ENCODE data around the gene PPP2R5D. TPM values are rescaled to one million over a fixed set of nuclear protein-coding genes. Genes with fewer than 3 reads are reported as not detected.
A peak's percentile ranks its signal among the peaks of the same experiment; 100 is the strongest.

The PPP2R5D gene
- total and polyA plus RNA-seq, 2 of the 8 experiments (the other 6 are each of a cell fraction or from before 2014, with no cell fraction given) = 52.1 to 55.7 TPM

GRCh38 chr6:43009124-43009523, 24.8 kb downstream of the PPP2R5D start:
- no peak overlapping the region for H2BK15ac ChIP-seq (ENCODE audit: low read length)
- no peak overlapping the region for H3K9ac ChIP-seq (replicated peaks in 1 of 4; ENCODE audit: extremely low read depth in 1 of 4, low read depth in 3 of 4, low read length in 3 of 4)
- no peak overlapping the region for H2BK20ac ChIP-seq (ENCODE audit: low read length)
- H3K56ac ChIP-seq (replicated peaks; ENCODE audit: insufficient read length, low read depth, low read length) = no peak overlapping the region
- H4K91ac ChIP-seq (replicated peaks; ENCODE audit: insufficient read length, low read length) = no peak overlapping the region
- CTCF ChIA-PET (ENCODE audit: partially characterized antibody) = interaction anchor here (0.9 to 6.0 kb wide), 14 partner anchors 9 to 136 kb away, joined by 3 to 33 read pairs (median 5); partner anchors contain the start of genes PEX6 and RRP36
- peaks cover 16 to 61% (median 38%) of the 10 kb centered on the region in 4 experiments for H3K36me3 ChIP-seq (ENCODE audit: control insufficient read depth in 2 of 4, insufficient read depth in 4 of 4, low read length in 3 of 4)
- H3K23ac ChIP-seq (ENCODE audit: insufficient read length) = no peak overlapping the region
- no peaks in the 10 kb centered on the region for H3K9me3 ChIP-seq (ENCODE audit: insufficient read depth in 2 of 2, low read depth in 1 of 2, low read length in 1 of 2)
- WGBS, 2 experiments (ENCODE audit: extremely low coverage in 1 of 2, insufficient coverage in 1 of 2, insufficient read length in 1 of 2, insufficient replicate concordance in 2 of 2, low coverage in 1 of 2, low lambda C conversion rate in 2 of 2, missing lambda C conversion rate in 1 of 2) = 90% methylated on average over 6 of the region's 6 CpGs; no CpG with 5 or more reads in 1 of the 2 experiments
- FAIRE-seq (no peak), DNase-seq (ENCODE audit: low read depth in 1 of 2, low spot score in 2 of 2) (no peak)
- H3K79me1 ChIP-seq (ENCODE audit: low read depth, low read length) = peaks cover 8% of the 10 kb centered on the region
- no peak for TF ChIP-seq POU5F1 (IDR thresholded peaks at IDR 0.05; ENCODE audit: low read depth, low read length)
- TF ChIP-seq CTCF (IDR thresholded peaks at IDR 0.05; ENCODE audit: control extremely low read depth in 1 of 3, insufficient read depth in 1 of 3, low read depth in 1 of 3, low read length in 3 of 3) = peak in 2 of 3 experiments; percentile 48 to 54; a peak in 2 of 4 replicates
- no peak for TF ChIP-seq EZH2 (IDR thresholded peaks at IDR 0.05; ENCODE audit: low read depth, low read length, severe bottlenecking)
- no peak for TF ChIP-seq CHD2 (IDR thresholded peaks at IDR 0.05; ENCODE audit: low read length)
- TF ChIP-seq RAD21 (IDR thresholded peaks at IDR 0.05 in 1 of 2, conservative IDR thresholded peaks at IDR 0.05 in 1 of 2; ENCODE audit: low read depth in 2 of 2, low read length in 2 of 2) = peak; percentile 16 to 36; a peak in 2 of 4 replicates
- POLR2A ChIA-PET (ENCODE audit: partially characterized antibody) = interaction anchor here (1.0 to 3.6 kb wide), 6 partner anchors 9 to 69 kb away, joined by 3 to 21 read pairs (median 4); partner anchors contain the start of gene GNMT
- H3K23me2 ChIP-seq (ENCODE audit: low read depth, low read length) = peaks cover 2% of the 10 kb centered on the region; the same call in 1 of the 2 replicates
- H4K5ac ChIP-seq (ENCODE audit: insufficient read length, low read depth, low read length) = no peak overlapping the region
- H3K18ac ChIP-seq (ENCODE audit: extremely low read depth, low read length) = no peak overlapping the region
- H3K4me2 ChIP-seq (ENCODE audit: insufficient read depth in 1 of 2, low read depth in 2 of 2, low read length in 2 of 2) = no peak overlapping the region
- no peak overlapping the region for H3K4ac ChIP-seq (replicated peaks; ENCODE audit: insufficient read length, low read depth, low read length)
- H2AFZ ChIP-seq (ENCODE audit: low read length) = no peak overlapping the region
- H3K79me2 ChIP-seq (ENCODE audit: control insufficient read depth in 1 of 2, insufficient read depth in 2 of 2, low read length in 2 of 2) = peaks cover 0 to 14% of the 10 kb centered on the region in 2 experiments; a peak in 1 of 4 replicates
- H2BK120ac ChIP-seq (replicated peaks; ENCODE audit: low read depth, low read length) = no peak overlapping the region
- no peak overlapping the region for H3K14ac ChIP-seq (ENCODE audit: insufficient read length)
- no peak overlapping the region for H2BK12ac ChIP-seq (ENCODE audit: low read depth, low read length)
- no peaks in the 10 kb centered on the region for H3K27me3 ChIP-seq (replicated peaks in 1 of 4; ENCODE audit: control insufficient read depth in 3 of 4, extremely low read depth in 1 of 4, insufficient read depth in 3 of 4, low read length in 3 of 4)
- H3K4me1 ChIP-seq (replicated peaks in 1 of 4; ENCODE audit: control insufficient read depth in 3 of 4, insufficient read depth in 4 of 4, low read length in 3 of 4) = peaks cover 0 to 5% (median 4%) of the 10 kb centered on the region in 4 experiments; a peak in 5 of 7 replicates
- no peak overlapping the region for H2BK5ac ChIP-seq (ENCODE audit: low read depth, low read length)
- no peak overlapping the region for H4K8ac ChIP-seq (ENCODE audit: extremely low read depth, insufficient read depth, low read length)
- H4K20me1 ChIP-seq (replicated peaks in 1 of 2; ENCODE audit: control insufficient read depth in 1 of 2, insufficient read depth in 2 of 2, low read length in 2 of 2) = peaks cover 0 to 11% of the 10 kb centered on the region in 2 experiments
- no peak overlapping the region for H2AK5ac ChIP-seq (ENCODE audit: low read depth, low read length)
- no peak overlapping the region for H3K27ac ChIP-seq (ENCODE audit: low read depth, low read length)
- no peak overlapping the region for H3K4me3 ChIP-seq (ENCODE audit: extremely low read depth in 1 of 4, insufficient read depth in 2 of 4, low read depth in 3 of 4, low read length in 4 of 4)

All from H1 (cell line).